HG02981 (cell line): ENCODE data around the gene CCDC174.
"Not testable (repeated sequence)": the region's sequence is repeated elsewhere in the genome, so short reads cannot be mapped to it uniquely, and the experiment has no call there.

Experiments used
- ATAC-seq: cut with Tn5 transposase; IDR thresholded peaks from one replicate; pipeline ENCODE4 v1.9.1; 2021; ENCODE audit warnings: mild to moderate bottlenecking, moderate library complexity; ENCODE audit not compliant: unreplicated experiment

Gene CCDC174

GRCh38 chr3:14651440-14652251 lies at the start of gene CCDC174:
Gene CCDC174 (plus strand): TSS chr3:14651762. CDS start chr3:14651837, 75 bp downstream.
- peak; percentile 98 for ATAC-seq

- no peak for ATAC-seq
Observed at GRCh38 chr3:14602006-14602803, 49.4 kb upstream of the CCDC174 start.

GRCh38 chr3:14602804-14603644 lies 48.5 kb upstream of the CCDC174 start:
- ATAC-seq = no peak

- no peak for ATAC-seq
Observed at GRCh38 chr3:14605067-14605466, 46.5 kb upstream of the CCDC174 start.

GRCh38 chr3:14605744-14606143 lies 45.8 kb upstream of the CCDC174 start:
- no peak for ATAC-seq

- no peak for ATAC-seq
Observed at GRCh38 chr3:14606669-14607339, 44.8 kb upstream of the CCDC174 start.

GRCh38 chr3:14608298-14608697 lies 43.3 kb upstream of the CCDC174 start:
- no peak for ATAC-seq

GRCh38 chr3:14609058-14609457 lies 42.5 kb upstream of the CCDC174 start:
- ATAC-seq = not testable (repeated sequence)

GRCh38 chr3:14609506-14609905 lies 42.1 kb upstream of the CCDC174 start:
- ATAC-seq = no peak

GRCh38 chr3:14609941-14610340 lies 41.6 kb upstream of the CCDC174 start:
- ATAC-seq = no peak

GRCh38 chr3:14614189-14614588 lies 37.4 kb upstream of the CCDC174 start:
- no peak for ATAC-seq

- no peak for ATAC-seq
Observed at GRCh38 chr3:14614862-14615261, 36.7 kb upstream of the CCDC174 start.

GRCh38 chr3:14616606-14617507 lies 34.7 kb upstream of the CCDC174 start:
- ATAC-seq = no peak

- ATAC-seq = no peak
Observed at GRCh38 chr3:14617508-14618023, 34.0 kb upstream of the CCDC174 start.

GRCh38 chr3:14619605-14620004 lies 32.0 kb upstream of the CCDC174 start:
- ATAC-seq = no peak

- no peak for ATAC-seq
Observed at GRCh38 chr3:14620512-14620911, 31.1 kb upstream of the CCDC174 start.

GRCh38 chr3:14621093-14621492 lies 30.5 kb upstream of the CCDC174 start:
- no peak for ATAC-seq

- ATAC-seq = no peak
Observed at GRCh38 chr3:14622368-14622767, 29.2 kb upstream of the CCDC174 start.

- no peak for ATAC-seq
Observed at GRCh38 chr3:14623569-14624051, 28.0 kb upstream of the CCDC174 start.
